Natural killer cell (primary cell): Measurements from ENCODE around the gene TMEM8B. TPM values are rescaled to one million over a fixed set of nuclear protein-coding genes. Genes with fewer than 3 reads are reported as not detected.

ENCODE experiments used
- ATAC-seq, 3 donors: fragments of 150-1000 bp in 2 of 3; fragments of 200-7000 bp in 1 of 3; cut with Tn5 transposase; 1 replicate in 1 of 3; 2 replicates in 2 of 3; pipeline ENCODE4 v1.10.0; 2021; ENCODE audit warnings: mild to moderate bottlenecking in 2 of 3, moderate library complexity in 2 of 3
- DNase-seq, 2 donors: peaks; one replicate each; pipeline versions ENCODE4 v3.0.0 to v3.0.0-alpha.2; 2013 to 2021; ENCODE audit warnings: mixed read lengths in 1 of 2
- H3K27ac ChIP-seq: one replicate; pipeline ENCODE4 v1.5.1; 2013; ENCODE audit warnings: mild to moderate bottlenecking, low read length
- H3K27me3 ChIP-seq: one replicate; pipeline ENCODE4 v1.6.1; 2013; ENCODE audit warnings: low read length; ENCODE audit not compliant: control insufficient read depth, insufficient read depth
- H3K36me3 ChIP-seq: one replicate; pipeline ENCODE4 v1.6.1; 2013; ENCODE audit warnings: low read length; ENCODE audit not compliant: control insufficient read depth, insufficient read depth
- H3K4me1 ChIP-seq: one replicate; pipeline ENCODE4 v1.6.1; 2013; ENCODE audit warnings: low read length; ENCODE audit not compliant: control insufficient read depth, insufficient read depth
- H3K4me3 ChIP-seq: one replicate; pipeline ENCODE4 v1.5.1; 2013; ENCODE audit warnings: low read length
- H3K9me3 ChIP-seq: one replicate; pipeline ENCODE4 v1.6.1; 2013; ENCODE audit warnings: low read length; ENCODE audit not compliant: control insufficient read depth, insufficient read depth
- H3K27ac Mint-ChIP-seq, 2 donors: one replicate each; pipeline ENCODE4 v1.8.0; 2022; ENCODE audit warnings: mild to moderate bottlenecking in 2 of 2, mixed read lengths in 2 of 2, moderate library complexity in 1 of 2
- H3K27me3 Mint-ChIP-seq, 2 donors: one replicate each; pipeline ENCODE4 v1.8.0; 2022; ENCODE audit warnings: low read depth in 2 of 2, mixed read lengths in 2 of 2
- H3K36me3 Mint-ChIP-seq: one replicate; pipeline ENCODE4 v1.8.0; 2022; ENCODE audit warnings: mixed read lengths
- H3K4me1 Mint-ChIP-seq, 2 donors: one replicate each; pipeline ENCODE4 v1.8.0; 2022; ENCODE audit warnings: mixed read lengths in 2 of 2
- H3K4me3 Mint-ChIP-seq: one replicate; pipeline ENCODE4 v1.8.0; 2022; ENCODE audit warnings: mild to moderate bottlenecking, moderate library complexity, mixed read lengths
- H3K9me3 Mint-ChIP-seq, 2 donors: one replicate each; pipeline ENCODE4 v1.8.0; 2022; ENCODE audit warnings: mixed read lengths in 2 of 2
- CTCF ChIP-seq: fragments of 200-600 bp; IDR thresholded peaks from one replicate; pipeline ENCODE4 v1.8.0; 2022; ENCODE audit warnings: antibody characterized with exemption
- WGBS: methylation state at CpG from one replicate; pipeline ENCODE4 v1.1.7; 2013; ENCODE audit warnings: missing lambda C conversion rate; ENCODE audit not compliant: insufficient coverage; 5-methylcytosine and 5-hydroxymethylcytosine counted together
- intact Hi-C: fragments of 100-400 bp; cut with micrococcal nuclease; formaldehyde crosslinking; loops from one replicate; pipeline ENCODE4 v1.14.2; 2022
- total RNA-seq, 4 donors: library from RNA; stranded (reverse); fragments of 120-200 nt in 1 of 4; gene quantifications; one replicate each; pipeline versions ENCODE4 v1.2.3 to v1.2.4, GENCODE V29; 2013 to 2022

TMEM8B gene
- total RNA-seq, 3 donors from 2014 or later (not counting 1 experiment from before 2014, with no cell fraction given): 5.2 to 7.8 (median 5.4) TPM

GRCh38 chr9:35832814-35833213 is 3.8 kb downstream of the TMEM8B start:
- 78% methylated on average over 4 of the region's 5 CpGs for WGBS
- H3K4me3 ChIP-seq: no peak overlapping the region
- H3K36me3 Mint-ChIP-seq: no peaks in the 10 kb centered on the region
- no peaks in the 10 kb centered on the region for H3K36me3 ChIP-seq
- H3K4me1 Mint-ChIP-seq: peaks cover 18 to 39% of the 10 kb centered on the region in 2 donors
- H3K4me3 Mint-ChIP-seq: no peak overlapping the region
- H3K27ac Mint-ChIP-seq: no peak overlapping the region
- H3K4me1 ChIP-seq: peaks cover 28% of the 10 kb centered on the region
- ATAC-seq: no peak
- no peaks in the 10 kb centered on the region for H3K9me3 Mint-ChIP-seq
- TF ChIP-seq CTCF: no peak
- H3K27me3 Mint-ChIP-seq: no peaks in the 10 kb centered on the region
- intact Hi-C loops: no loop called here
- no peak for DNase-seq
- no peaks in the 10 kb centered on the region for H3K27me3 ChIP-seq
- no peaks in the 10 kb centered on the region for H3K9me3 ChIP-seq
- H3K27ac ChIP-seq: no peak overlapping the region

DNA sequence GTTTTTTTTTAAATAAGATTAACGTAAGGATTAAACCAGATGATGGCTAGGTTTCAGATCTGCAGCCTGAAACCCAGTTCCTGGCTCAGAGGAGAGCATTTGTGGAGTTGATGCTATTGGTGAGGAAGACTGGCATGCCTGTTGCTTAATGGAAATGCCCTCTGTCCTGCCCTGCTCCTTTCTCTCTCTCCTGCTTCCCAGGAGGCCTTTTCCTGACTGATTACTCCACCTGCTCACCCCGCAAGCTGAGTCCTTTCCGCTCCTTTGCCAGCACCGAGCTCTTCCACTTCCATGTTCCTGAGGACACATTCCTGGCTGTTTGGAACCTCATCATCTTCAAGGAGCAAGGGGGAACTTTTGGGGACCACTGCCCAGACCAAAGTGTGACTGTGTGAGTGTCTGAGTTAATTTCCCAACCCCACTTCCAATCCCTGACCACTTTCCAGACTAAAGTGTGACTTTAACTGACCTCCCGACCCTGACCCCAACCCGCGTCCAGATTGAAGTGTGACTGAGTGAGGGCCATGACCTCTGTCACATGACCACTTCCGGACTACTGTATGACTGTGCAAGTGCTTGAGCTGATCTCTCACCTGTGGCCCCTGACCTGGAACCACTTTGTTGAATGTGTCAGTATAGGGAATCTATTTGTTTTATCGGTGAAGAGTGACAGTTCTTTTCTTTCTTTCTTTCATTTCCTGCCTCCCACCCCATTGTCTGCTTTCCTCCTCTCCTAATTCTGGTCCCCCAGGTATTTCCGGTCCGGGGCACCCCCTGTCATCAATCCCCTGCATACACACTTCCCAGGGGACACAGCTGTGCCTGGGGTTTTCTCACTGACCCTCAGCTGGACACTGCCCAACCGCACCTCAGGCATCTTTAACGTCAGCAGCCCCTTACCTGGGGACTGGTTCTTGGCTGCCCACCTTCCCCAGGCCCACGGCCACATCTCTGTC is 5.5 kb downstream of the TMEM8B start:
- Histone ChIP-seq H3K9me3 (no peaks in the 10 kb centered on the region), H3K36me3 (no peaks in the 10 kb centered on the region), H3K27me3 (no peaks in the 10 kb centered on the region), H3K27ac (no peak overlapping the region), H3K4me1 (peaks cover 19% of the 10 kb centered on the region), H3K4me3 (no peak overlapping the region)
- peaks cover 8 to 26% of the 10 kb centered on the region in 2 donors for H3K4me1 Mint-ChIP-seq
- no peaks in the 10 kb centered on the region for H3K27me3 Mint-ChIP-seq
- no peak overlapping the region for H3K27ac Mint-ChIP-seq
- WGBS: 89% methylated on average over 14 of the region's 14 CpGs
- no peak overlapping the region for H3K4me3 Mint-ChIP-seq
- no peaks in the 10 kb centered on the region for H3K9me3 Mint-ChIP-seq
- ATAC-seq: no peak
- no peak for DNase-seq
- intact Hi-C loops: no loop called here
- no peak for TF ChIP-seq CTCF
- H3K36me3 Mint-ChIP-seq: no peaks in the 10 kb centered on the region

DNA sequence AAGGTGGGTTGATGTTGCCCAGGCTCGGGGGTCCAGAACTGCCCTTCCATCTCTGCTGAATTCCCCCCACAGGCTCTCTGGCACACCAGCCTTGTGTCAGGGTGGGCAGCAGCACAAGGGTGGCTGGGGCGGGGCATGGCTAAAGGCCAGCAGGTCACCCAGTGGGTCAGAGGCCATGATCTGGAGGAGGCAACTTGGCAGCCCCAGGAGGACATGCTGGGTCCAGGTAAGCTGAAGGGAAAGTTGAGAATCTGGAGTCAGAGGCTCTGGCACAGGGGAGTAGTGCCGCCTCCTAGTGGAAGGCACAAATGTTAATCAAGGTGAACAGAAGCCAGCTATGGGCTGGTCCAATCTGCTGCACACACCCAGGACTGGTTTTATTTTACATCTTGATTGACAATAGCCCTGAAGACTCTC is 6.2 kb downstream of the TMEM8B start:
- Mint-ChIP-seq H3K4me1 (peaks cover 2 to 20% of the 10 kb centered on the region in 2 donors), H3K27me3 (no peaks in the 10 kb centered on the region), H3K36me3 (no peaks in the 10 kb centered on the region), H3K4me3 (no peak overlapping the region), H3K27ac (no peak overlapping the region), H3K9me3 (no peaks in the 10 kb centered on the region)
- H3K9me3 ChIP-seq: no peaks in the 10 kb centered on the region
- H3K27me3 ChIP-seq: no peaks in the 10 kb centered on the region
- 89% methylated on average over 3 of the region's 3 CpGs for WGBS
- DNase-seq (peak in 1 of 2 donors; percentile 40), ATAC-seq (peak in 1 of 3 donors; percentile 42)
- no peak overlapping the region for H3K4me3 ChIP-seq
- peaks cover 14% of the 10 kb centered on the region for H3K4me1 ChIP-seq
- H3K27ac ChIP-seq: no peak overlapping the region
- no peak for TF ChIP-seq CTCF
- intact Hi-C loops: no loop called here
- H3K36me3 ChIP-seq: no peaks in the 10 kb centered on the region
